CD4-positive, alpha-beta T cell treated with Interleukin-21 for 1 hour (primary cell): Measurements from ENCODE around the gene OR10S1.
"Not testable (repeated sequence)": the region's sequence is repeated elsewhere in the genome, so short reads cannot be mapped to it uniquely, and the experiment has no call there.

Experiments used
- DNase-seq: peaks from one replicate; pipeline ENCODE4 v3.0.0-alpha.2; 2020

The OR10S1 gene, protein sequence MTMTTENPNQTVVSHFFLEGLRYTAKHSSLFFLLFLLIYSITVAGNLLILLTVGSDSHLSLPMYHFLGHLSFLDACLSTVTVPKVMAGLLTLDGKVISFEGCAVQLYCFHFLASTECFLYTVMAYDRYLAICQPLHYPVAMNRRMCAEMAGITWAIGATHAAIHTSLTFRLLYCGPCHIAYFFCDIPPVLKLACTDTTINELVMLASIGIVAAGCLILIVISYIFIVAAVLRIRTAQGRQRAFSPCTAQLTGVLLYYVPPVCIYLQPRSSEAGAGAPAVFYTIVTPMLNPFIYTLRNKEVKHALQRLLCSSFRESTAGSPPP

DNA sequence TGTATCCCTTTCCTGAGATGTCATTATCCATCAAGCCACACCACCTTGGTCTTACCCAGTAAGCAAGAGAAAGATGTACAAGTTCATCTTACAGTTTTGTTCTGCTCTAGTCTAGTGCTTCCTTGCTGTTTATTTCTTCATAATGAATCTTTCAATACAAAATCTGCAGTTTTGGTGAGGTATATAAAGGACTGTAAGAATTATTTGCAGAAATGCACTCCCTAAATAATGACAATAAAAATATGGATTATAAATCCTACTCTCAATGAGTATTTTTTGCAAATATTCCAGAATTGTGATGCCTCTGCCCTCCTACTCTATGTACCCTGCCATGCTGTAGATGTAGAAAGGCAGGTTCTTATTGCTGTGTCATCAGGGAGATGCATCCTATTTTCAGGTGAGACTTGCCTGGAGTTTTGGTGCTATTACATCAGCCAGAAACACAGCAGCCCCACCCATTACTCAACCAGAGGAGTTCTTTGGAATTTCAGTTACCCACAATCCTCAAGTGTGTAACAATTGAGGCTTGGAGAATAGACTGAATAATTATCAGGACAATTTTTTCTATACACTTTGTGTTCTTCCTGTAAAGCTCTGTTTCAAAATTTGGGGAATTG lies at the start of gene OR10S1:
OR10S1 (minus strand) TSS at position 51 of the 617 bp plus-strand sequence. CDS start 117 bp downstream, outside the sequence.
- DNase-seq = no peak

DNA sequence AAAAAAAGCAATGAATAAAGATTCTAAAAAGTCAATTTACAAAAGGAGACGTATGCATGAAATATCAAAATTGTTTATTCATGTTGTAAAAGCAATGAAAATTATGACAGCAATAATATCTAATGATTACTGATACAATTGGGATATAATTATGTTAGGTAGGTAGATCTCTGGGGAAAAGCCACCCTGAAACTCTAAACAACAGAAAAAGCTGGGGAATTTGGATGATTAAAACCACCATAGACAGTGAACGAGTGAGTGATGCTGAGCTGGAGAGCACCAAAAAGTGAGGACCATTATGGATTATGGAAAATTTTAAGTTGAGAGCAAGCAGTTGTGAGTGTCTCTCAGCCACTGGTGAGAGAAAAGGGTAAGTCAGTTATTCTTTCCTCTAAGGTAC lies 48.9 kb upstream of the OR10S1 start, which contains the start of gene OR10G8:
OR10G8 (plus strand) TSS at position 301 of the 400 bp plus-strand sequence. CDS start 2,825 bp downstream, outside the sequence.
- DNase-seq = no peak

DNA sequence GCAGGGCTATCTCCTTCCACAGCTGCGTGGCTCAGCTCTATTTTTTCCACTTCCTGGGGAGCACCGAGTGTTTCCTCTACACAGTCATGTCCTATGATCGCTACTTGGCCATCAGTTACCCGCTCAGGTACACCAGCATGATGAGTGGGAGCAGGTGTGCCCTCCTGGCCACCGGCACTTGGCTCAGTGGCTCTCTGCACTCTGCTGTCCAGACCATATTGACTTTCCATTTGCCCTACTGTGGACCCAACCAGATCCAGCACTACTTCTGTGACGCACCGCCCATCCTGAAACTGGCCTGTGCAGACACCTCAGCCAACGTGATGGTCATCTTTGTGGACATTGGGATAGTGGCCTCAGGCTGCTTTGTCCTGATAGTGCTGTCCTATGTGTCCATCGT lies 38.3 kb upstream of the OR10S1 start:
- not testable (repeated sequence) for DNase-seq

DNA sequence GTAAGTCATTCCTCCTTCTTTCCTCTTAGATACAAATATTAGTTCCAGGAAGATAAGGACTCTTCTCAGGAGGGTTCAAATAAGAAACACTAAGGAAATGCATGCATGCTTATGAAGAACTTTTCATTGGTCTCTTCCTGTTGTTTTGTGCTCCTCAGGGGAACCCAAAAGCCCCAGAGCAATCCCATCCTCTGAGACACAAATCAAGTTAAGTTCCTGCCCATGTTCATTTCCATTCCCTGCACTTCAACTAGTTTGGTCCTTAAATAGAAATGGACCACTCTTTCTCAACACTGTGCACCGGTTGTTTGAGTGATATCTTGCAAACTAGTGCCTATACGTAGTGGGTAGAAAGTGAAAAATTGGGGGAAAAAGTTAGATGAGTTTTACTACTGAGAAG lies 35.1 kb upstream of the OR10S1 start, which contains the start of gene OR10G4:
OR10G4 (plus strand) TSS at position 301 of the 400 bp plus-strand sequence. CDS start 2,578 bp downstream, outside the sequence.
- DNase-seq = no peak

DNA sequence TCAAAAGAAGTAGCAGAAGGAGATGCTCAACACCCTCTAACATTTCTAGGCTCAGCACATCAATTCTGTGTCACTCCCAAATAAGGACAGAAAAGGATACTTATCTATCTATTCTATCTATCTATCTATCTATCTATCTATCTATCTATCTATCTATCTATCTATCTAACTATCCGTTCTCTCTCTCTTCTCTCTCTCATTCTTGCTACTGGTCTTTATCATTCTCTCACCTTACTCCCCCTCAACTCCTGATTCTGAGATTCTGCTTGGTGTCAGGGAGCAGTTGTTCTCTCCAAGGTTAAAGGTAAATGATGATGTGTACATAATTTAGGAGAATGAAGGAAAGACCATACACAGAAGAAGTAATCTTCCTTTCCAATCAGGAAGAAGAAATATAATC lies 17.5 kb upstream of the OR10S1 start, which contains the start of gene OR10G6:
OR10G6 (minus strand) TSS at position 43 of the 400 bp plus-strand sequence; CDS start at position 43, 0 bp downstream.
- no peak for DNase-seq

DNA sequence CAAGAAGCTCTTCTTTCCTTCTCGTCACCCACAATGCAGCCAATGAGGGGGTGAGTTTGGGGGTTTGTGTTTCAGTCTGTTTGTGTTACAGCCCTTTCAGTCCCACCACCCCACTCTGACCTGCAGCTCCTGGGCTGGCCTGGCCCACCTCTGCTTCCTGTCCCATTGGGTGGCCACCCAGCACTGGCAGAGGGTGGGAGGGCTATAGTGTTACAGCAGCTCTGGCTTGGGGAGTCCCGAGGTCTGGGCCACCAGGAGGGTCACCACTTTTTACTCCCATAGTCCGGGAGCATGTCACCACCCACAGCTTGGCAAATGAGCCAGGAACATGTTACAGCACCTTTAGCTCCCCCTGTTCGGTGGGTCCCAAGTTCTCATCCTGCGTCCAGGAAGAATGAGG lies 1.7 kb upstream of the OR10S1 start:
- no peak for DNase-seq

DNA sequence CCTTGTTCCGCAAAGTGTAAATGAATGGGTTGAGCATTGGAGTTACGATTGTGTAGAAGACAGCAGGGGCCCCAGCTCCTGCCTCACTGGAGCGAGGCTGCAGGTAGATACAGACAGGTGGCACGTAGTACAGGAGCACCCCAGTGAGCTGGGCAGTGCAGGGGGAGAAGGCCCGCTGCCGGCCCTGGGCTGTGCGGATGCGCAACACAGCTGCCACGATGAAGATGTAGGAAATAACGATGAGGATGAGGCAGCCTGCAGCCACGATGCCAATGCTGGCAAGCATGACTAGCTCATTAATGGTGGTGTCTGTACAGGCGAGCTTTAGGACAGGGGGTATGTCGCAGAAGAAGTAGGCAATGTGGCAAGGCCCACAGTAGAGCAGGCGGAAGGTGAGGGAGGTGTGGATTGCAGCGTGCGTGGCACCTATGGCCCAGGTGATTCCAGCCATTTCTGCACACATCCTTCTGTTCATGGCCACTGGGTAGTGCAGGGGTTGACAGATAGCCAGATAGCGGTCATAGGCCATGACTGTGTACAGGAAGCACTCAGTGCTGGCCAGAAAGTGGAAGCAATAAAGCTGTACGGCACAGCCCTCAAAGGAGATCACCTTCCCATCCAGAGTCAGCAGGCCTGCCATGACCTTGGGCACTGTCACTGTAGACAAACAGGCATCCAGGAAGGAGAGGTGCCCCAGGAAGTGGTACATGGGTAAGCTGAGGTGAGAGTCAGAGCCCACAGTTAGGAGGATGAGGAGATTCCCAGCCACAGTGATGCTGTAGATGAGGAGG lies 616 bp downstream of the OR10S1 start:
- DNase-seq = no peak

DNA sequence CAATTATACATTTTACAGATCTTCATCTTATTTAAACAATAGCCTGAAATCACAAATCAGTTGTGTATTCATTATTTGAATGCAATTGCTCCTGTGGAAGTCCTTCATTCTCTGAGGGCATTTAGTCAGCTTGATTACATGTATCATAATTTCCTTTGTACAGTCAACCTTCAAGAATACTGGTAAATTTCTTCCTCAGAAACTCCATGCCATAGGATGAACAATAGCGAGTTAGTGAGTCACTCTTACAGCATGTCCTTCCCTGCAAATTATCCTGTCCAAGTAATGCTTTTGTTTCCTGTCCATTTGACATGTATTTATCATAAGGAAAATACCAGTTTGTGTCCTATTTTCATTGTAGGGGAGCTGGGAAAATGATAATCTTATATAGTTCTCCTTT lies 3.8 kb downstream of the OR10S1 start:
- no peak for DNase-seq

DNA sequence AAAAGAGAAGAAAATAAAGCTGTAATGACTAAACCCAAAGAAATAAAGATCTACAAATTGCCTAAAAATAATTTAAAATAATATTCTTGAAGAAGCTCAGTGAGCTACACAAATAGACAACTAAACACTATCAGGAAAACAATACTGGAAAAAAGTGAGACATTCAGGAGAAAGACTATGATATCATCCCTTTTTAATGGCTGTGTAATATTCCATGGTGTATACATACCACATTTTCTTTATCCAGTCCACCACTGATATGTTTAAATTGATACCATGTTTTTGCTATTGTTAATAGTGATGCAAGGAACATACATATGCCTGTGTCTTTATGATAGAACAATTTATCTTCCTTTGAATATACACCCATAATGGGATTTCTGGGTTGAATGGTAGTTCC lies 20.8 kb downstream of the OR10S1 start:
- DNase-seq = no peak

DNA sequence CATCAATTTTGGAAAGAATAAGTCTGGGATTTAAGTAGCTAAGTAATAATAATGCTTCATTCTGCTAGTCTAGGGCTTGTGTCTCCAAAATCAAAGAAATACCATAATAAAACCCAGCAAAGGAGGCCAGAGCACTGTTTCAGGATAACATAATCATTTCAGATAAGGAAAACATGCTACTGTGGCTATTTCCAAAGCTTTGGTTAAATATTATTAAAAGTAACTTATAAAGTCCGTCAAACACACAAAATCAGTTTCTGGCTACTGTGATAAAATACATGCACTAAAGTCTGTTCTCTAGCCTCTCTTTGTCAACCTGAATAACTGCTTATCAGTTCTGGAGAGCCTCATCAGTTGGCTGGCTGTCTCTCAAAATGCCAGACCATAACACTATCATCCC lies 32.4 kb downstream of the OR10S1 start:
- no peak for DNase-seq

DNA sequence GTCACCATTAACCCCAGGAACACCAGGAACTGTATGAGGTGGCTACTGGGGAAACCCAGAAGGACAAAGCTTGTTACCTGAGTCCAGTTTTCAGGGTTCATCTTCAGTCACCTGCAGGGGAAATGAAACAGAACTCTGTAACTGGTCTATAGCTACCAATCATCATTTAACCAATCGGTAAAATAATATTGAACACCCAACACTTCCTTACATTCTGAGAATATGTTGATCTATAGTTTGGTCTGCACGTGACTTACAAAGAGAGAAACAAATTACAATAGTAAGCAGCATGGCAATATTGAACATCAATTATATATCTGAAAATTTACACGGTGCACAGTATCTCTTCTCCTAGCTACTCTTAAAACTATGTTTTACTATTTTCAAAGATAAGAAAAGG lies 33.8 kb downstream of the OR10S1 start, which contains the start of gene OR6T1:
OR6T1 (minus strand) TSS at position 101 of the 400 bp plus-strand sequence; CDS start at position 101, 0 bp downstream.
- DNase-seq = no peak

DNA sequence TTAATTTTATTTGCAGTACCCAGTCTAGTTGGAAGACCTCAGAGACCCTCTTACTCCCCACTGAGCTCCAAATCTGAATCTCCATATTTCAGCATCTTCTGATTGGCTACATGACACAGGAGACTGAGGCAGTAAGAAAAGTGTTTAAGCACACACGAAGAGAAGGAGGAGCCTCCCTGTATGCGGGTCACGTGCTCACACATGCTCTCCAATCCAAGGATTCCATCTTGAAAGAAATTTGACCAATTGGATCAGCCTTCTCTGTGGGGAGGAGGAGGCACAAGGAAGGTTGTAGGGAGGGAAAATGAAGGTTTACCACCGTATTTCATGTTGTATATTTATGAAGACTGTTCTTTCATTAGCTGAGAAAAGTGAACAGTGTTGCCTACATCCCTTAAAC lies 35.2 kb downstream of the OR10S1 start:
- no peak for DNase-seq

DNA sequence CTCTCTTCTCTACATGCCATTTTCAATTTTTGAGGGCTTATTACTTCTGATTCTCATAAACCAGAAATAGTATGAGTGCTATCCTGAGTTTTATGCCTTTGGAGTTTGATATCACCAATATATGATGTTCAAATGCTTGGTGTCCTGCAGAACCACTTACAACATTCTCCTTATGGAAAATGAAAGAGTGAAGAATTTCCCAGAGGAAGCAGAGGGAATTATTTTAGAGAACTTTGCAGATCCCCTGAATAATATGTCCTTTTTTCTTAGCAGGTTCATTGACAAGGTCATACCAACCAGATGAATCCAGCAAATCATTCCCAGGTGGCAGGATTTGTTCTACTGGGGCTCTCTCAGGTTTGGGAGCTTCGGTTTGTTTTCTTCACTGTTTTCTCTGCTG lies 38.3 kb downstream of the OR10S1 start, which contains the start of gene OR4D5:
OR4D5 (plus strand) TSS at position 301 of the 400 bp plus-strand sequence; CDS start at position 301, 0 bp downstream.
- DNase-seq = no peak
